HepG2 (cell line): Measurements from ENCODE around the gene DPEP1. TPM values are rescaled to one million over a fixed set of nuclear protein-coding genes. Genes with fewer than 3 reads are reported as not detected.
A peak's percentile ranks its signal among the peaks of the same experiment; 100 is the strongest.

Source experiments
- ATF7 ChIP-seq, 2 experiments: fragments of 450-650 bp in 1 of 2; sonication (generic) in 1 of 2; formaldehyde crosslinking in 1 of 2; IDR thresholded peaks; 2 replicates each; pipeline versions ENCODE4 v1.4.0 to v1.6.1; 2016 to 2020; ENCODE audit warnings: antibody characterized with exemption in 1 of 2, mild to moderate bottlenecking in 1 of 2, missing genetic modification reagents in 1 of 2
- BRCA1 ChIP-seq: sonication (generic); formaldehyde crosslinking; IDR thresholded peaks from 2 replicates; pipeline ENCODE4 v1.4.0; 2020; ENCODE audit warnings: missing genetic modification reagents
- DNMT1 ChIP-seq: sonication (generic); formaldehyde crosslinking; IDR thresholded peaks from 2 replicates; pipeline ENCODE4 v1.5.1; 2020; ENCODE audit warnings: mild to moderate bottlenecking, missing genetic modification reagents
- EED ChIP-seq: sonication (generic); formaldehyde crosslinking; IDR thresholded peaks from 2 replicates; pipeline ENCODE4 v1.5.0; 2020; ENCODE audit warnings: mild to moderate bottlenecking, missing genetic modification reagents
- GLMP ChIP-seq: sonication (generic); formaldehyde crosslinking; IDR thresholded peaks from 2 replicates; pipeline ENCODE4 v1.9.0; 2021; ENCODE audit warnings: missing genetic modification reagents, mild to moderate bottlenecking, borderline replicate concordance
- HBP1 ChIP-seq: IDR thresholded peaks from 2 replicates; pipeline ENCODE4 v1.6.1; 2016; ENCODE audit warnings: low read depth, control low read depth
- HNRNPUL1 ChIP-seq: fragments of 200-400 bp; formaldehyde crosslinking; IDR thresholded peaks from 2 replicates; pipeline ENCODE4 v1.6.1; 2017; ENCODE audit warnings: low read depth, mild to moderate bottlenecking, low read length, moderate library complexity
- KMT2B ChIP-seq: IDR thresholded peaks from 2 replicates; pipeline ENCODE4 v1.6.1; 2016; ENCODE audit warnings: missing genetic modification reagents, missing compliant biosample characterization
- NCOA2 ChIP-seq: sonication (generic); formaldehyde crosslinking; IDR thresholded peaks from 2 replicates; pipeline ENCODE4 v1.8.0; 2022; ENCODE audit warnings: inconsistent platforms
- SAFB2 ChIP-seq: sonication (generic); formaldehyde crosslinking; IDR thresholded peaks from 2 replicates; pipeline ENCODE4 v1.5.1; 2020; ENCODE audit warnings: missing genetic modification reagents, low read depth, mild to moderate bottlenecking, borderline replicate concordance
- SP1 ChIP-seq, 2 experiments: fragments of 450-650 bp in 1 of 2; sonication (generic) in 1 of 2; formaldehyde crosslinking in 1 of 2; IDR thresholded peaks; 2 replicates each; pipeline versions ENCODE4 v1.4.0 to v1.6.1; 2016 to 2020; ENCODE audit warnings: missing genetic modification reagents in 1 of 2
- SSRP1 ChIP-seq: IDR thresholded peaks from 2 replicates; pipeline ENCODE4 v1.6.1; 2016; ENCODE audit warnings: control low read depth
- ZBED4 ChIP-seq: sonication (generic); formaldehyde crosslinking; IDR thresholded peaks from 2 replicates; pipeline ENCODE4 v1.4.0; 2020; ENCODE audit warnings: missing genetic modification reagents, borderline replicate concordance
- ZBTB46 ChIP-seq: sonication (generic); formaldehyde crosslinking; IDR thresholded peaks from 2 replicates; pipeline ENCODE4 v1.4.0; 2020; ENCODE audit warnings: mild to moderate bottlenecking, missing genetic modification reagents, borderline replicate concordance
- ZMYM2 ChIP-seq: sonication (generic); formaldehyde crosslinking; IDR thresholded peaks from 2 replicates; pipeline ENCODE4 v1.8.0; 2022; ENCODE audit warnings: mild to moderate bottlenecking, missing genetic modification reagents
- ZNF33B ChIP-seq: sonication (generic); formaldehyde crosslinking; IDR thresholded peaks from 2 replicates; pipeline ENCODE4 v1.5.1; 2020; ENCODE audit warnings: mild to moderate bottlenecking, missing genetic modification reagents
- ZNF484 ChIP-seq: sonication (generic); formaldehyde crosslinking; IDR thresholded peaks from 2 replicates; pipeline ENCODE4 v1.5.1; 2020; ENCODE audit warnings: mild to moderate bottlenecking, low read depth, missing genetic modification reagents, borderline replicate concordance
- ZNF567 ChIP-seq: sonication (generic); formaldehyde crosslinking; IDR thresholded peaks from 2 replicates; pipeline ENCODE4 v1.8.1; 2023; ENCODE audit warnings: mild to moderate bottlenecking, missing genetic modification reagents, borderline replicate concordance
- ZNF691 ChIP-seq: sonication (generic); formaldehyde crosslinking; IDR thresholded peaks from 2 replicates; pipeline ENCODE4 v1.4.0; 2020; ENCODE audit warnings: missing genetic modification reagents, low read depth, mild to moderate bottlenecking, borderline replicate concordance
- polyA plus RNA-seq, 8 experiments: library from polyadenylated mRNA; depleted of rRNA in 3 of 8; stranded (reverse) in 7 of 8; unstranded in 1 of 8; fragments of >200 nt; fragmentation: Illumina TruSeq in 4 of 8; extraction: Trizol in 4 of 8; gene quantifications; 2 replicates each; pipeline versions ENCODE4 v1.2.1 to v1.2.3, GENCODE V29; 2011 to 2016; ENCODE audit warnings: low read depth in 4 of 8, missing spikeins in 1 of 8, mixed read lengths in 1 of 8; ENCODE audit not compliant: insufficient read depth in 1 of 8
- total RNA-seq, 5 experiments: library from RNA; depleted of rRNA; stranded (reverse); fragments of >200 nt; fragmentation: Illumina TruSeq; extraction: Trizol; gene quantifications; 2 replicates each; pipeline ENCODE4 v1.2.3, GENCODE V29; 2016; ENCODE audit warnings: low read depth in 1 of 5

The DPEP1 gene
- total and polyA plus RNA-seq, 2 of the 13 experiments (the other 11 are each of a cell fraction or from before 2014, with no cell fraction given): 37.6 to 52.2 TPM

GRCh38 chr16:89572485-89573205 lies 40.8 kb upstream of the DPEP1 start (continued):
- TF ChIP-seq DNMT1 (CRISPR knock-in tag) (0 out of 2 replicates have a peak, but pooled peaks have one; percentile 6), ZNF691 (CRISPR knock-in tag) (peak; percentile 53; the same call in 1 of the 2 replicates), ZBTB46 (peak; percentile 75; the same call in 1 of the 2 replicates), ZNF484 (no peak), NCOA2 (CRISPR knock-in tag) (peak; percentile 43; the same call in 1 of the 2 replicates), BRCA1 (CRISPR knock-in tag) (no peak), HNRNPUL1 (no peak), SAFB2 (CRISPR knock-in tag) (0 out of 2 replicates have a peak, but pooled peaks have one; percentile 2), ZNF33B (no peak), ATF7 (IDR thresholded peaks at IDR 0.05) (no peak; the same call in none of the 2 replicates), ATF7 (CRISPR knock-in tag; IDR thresholded peaks at IDR 0.05) (peak; percentile 91), ZNF567 (CRISPR knock-in tag) (peak; percentile 72; the same call in 1 of the 2 replicates), SSRP1 (CRISPR knock-in tag) (peak; percentile 65; the same call in 1 of the 2 replicates), EED (CRISPR knock-in tag) (peak; percentile 73; the same call in 1 of the 2 replicates), KMT2B (peak; percentile 44; the same call in 1 of the 2 replicates), ZMYM2 (CRISPR knock-in tag) (peak; percentile 90), ZBED4 (CRISPR knock-in tag) (peak; percentile 98), HBP1 (CRISPR knock-in tag) (peak; percentile 58; the same call in 1 of the 2 replicates), GLMP (no peak), SP1 (IDR thresholded peaks at IDR 0.05) (no peak), SP1 (CRISPR knock-in tag; IDR thresholded peaks at IDR 0.05) (no peak)
